Fibroblast of mammary gland (primary cell): ENCODE results near the gene TNFRSF25.

Experiments used
- DNase-seq: peaks from one replicate; pipeline ENCODE4 v3.0.0-alpha.2; 2010; ENCODE audit warnings: low read depth
- H3K4me3 ChIP-seq: 2 replicates; pipeline ENCODE4 v1.5.1; 2011; ENCODE audit warnings: low read depth, mild to moderate bottlenecking, low read length, moderate library complexity; ENCODE audit not compliant: control insufficient read depth
- CTCF ChIP-seq: conservative IDR thresholded peaks from 2 replicates; pipeline ENCODE4 v1.5.1; 2011; ENCODE audit warnings: low read depth, low read length, inconsistent platforms; ENCODE audit not compliant: control insufficient read depth, insufficient read depth

The TNFRSF25 gene

GRCh38 chr1:6511056-6511455 lies 45.1 kb upstream of the TNFRSF25 start:
- H3K4me3 ChIP-seq: no peak overlapping the region
- no peak for DNase-seq
- TF ChIP-seq CTCF: no peak

- no peak overlapping the region for H3K4me3 ChIP-seq
- DNase-seq: no peak
- no peak for TF ChIP-seq CTCF
Measured at GRCh38 chr1:6510493-6510892, 44.5 kb upstream of the TNFRSF25 start.

- TF ChIP-seq CTCF: no peak
- DNase-seq: no peak
- H3K4me3 ChIP-seq: no peak overlapping the region
Measured at GRCh38 chr1:6509919-6510291, 43.9 kb upstream of the TNFRSF25 start.

- no peak for TF ChIP-seq CTCF
- H3K4me3 ChIP-seq: no peak overlapping the region
- DNase-seq: no peak
Measured at GRCh38 chr1:6509220-6509918, 43.4 kb upstream of the TNFRSF25 start.

GRCh38 chr1:6508816-6509189 lies 42.8 kb upstream of the TNFRSF25 start:
- TF ChIP-seq CTCF: no peak
- DNase-seq: no peak
- no peak overlapping the region for H3K4me3 ChIP-seq

GRCh38 chr1:6508154-6508815 lies 42.3 kb upstream of the TNFRSF25 start:
- no peak for TF ChIP-seq CTCF
- no peak overlapping the region for H3K4me3 ChIP-seq
- DNase-seq: no peak
